A549 (cell line): Measurements from ENCODE around the gene CLEC16A. TPM values are rescaled to one million over a fixed set of nuclear protein-coding genes. Genes with fewer than 3 reads are reported as not detected.

Experiments
- ATAC-seq, 2 experiments: fragments of 200-7000 bp in 1 of 2; fragments of >200 bp in 1 of 2; cut with Nextera tagmentation in 1 of 2; cut with Tn5 transposase in 1 of 2; 3 replicates each; pipeline versions ENCODE4 v1.8.0 to v1.9.1; 2018 to 2020; ENCODE audit warnings: mild to moderate bottlenecking in 1 of 2, moderate library complexity in 1 of 2
- CTCF ChIA-PET: fragments of 300-600 bp; sonication (Branson Sonifier 250); formaldehyde crosslinking; extraction: SDS; loops from one replicate; lab custom pipeline; 2021; ENCODE audit warnings: antibody characterized with exemption, inconsistent platforms; lab: Yijun Ruan, JAX
- POLR2A ChIA-PET: fragments of 350-600 bp; formaldehyde crosslinking; extraction: SDS; loops from one replicate; lab custom pipeline; 2021; ENCODE audit warnings: antibody characterized with exemption, inconsistent platforms; lab: Yijun Ruan, JAX
- DNase-seq, 2 experiments: peaks; one replicate each; pipeline versions ENCODE4 v3.0.0 to v3.0.0-alpha.2; 2011 to 2016; ENCODE audit warnings: low read depth in 1 of 2, low spot score in 1 of 2
- FAIRE-seq: peaks from 2 replicates; lab custom pipeline; 2011; peaks lifted over from hg19 to GRCh38; lab: Jason Lieb, UNC
- H3K27ac ChIP-seq, 2 experiments: fragments of >200 bp; sonication (Bioruptor Twin); formaldehyde crosslinking; 3 replicates each; pipeline ENCODE4 v1.5.1; 2016 to 2017
- H3K4me1 ChIP-seq: fragments of >200 bp; sonication (Bioruptor Twin); formaldehyde crosslinking; 3 replicates; pipeline ENCODE4 v1.6.1; 2016
- H3K4me2 ChIP-seq: fragments of >200 bp; sonication (Bioruptor Twin); formaldehyde crosslinking; 3 replicates; pipeline ENCODE4 v1.6.1; 2016
- H3K4me3 ChIP-seq: fragments of >200 bp; sonication (Bioruptor Twin); formaldehyde crosslinking; 3 replicates; pipeline ENCODE4 v1.5.1; 2016
- H3K9me3 ChIP-seq: fragments of >200 bp; sonication (Bioruptor Twin); formaldehyde crosslinking; 3 replicates; pipeline ENCODE4 v1.6.1; 2016
- CTCF ChIP-seq: fragments of >200 bp; sonication (Bioruptor Twin); formaldehyde crosslinking; IDR thresholded peaks from 3 replicates; pipeline ENCODE4 v1.5.1; 2016
- FOXS1 ChIP-seq: fragments of 250-450 bp; sonication (Bioruptor Pico); IDR thresholded peaks from 2 replicates; pipeline ENCODE4 v1.5.0; 2020; ENCODE audit warnings: mild to moderate bottlenecking, moderate library complexity
- HES2 ChIP-seq: fragments of >200 bp; sonication (Bioruptor Twin); formaldehyde crosslinking; IDR thresholded peaks from 2 replicates; pipeline ENCODE4 v1.6.1; 2016
- MAX ChIP-seq: IDR thresholded peaks from 2 replicates; pipeline ENCODE4 v1.6.1; 2012
- PBX3 ChIP-seq: IDR thresholded peaks from 2 replicates; pipeline ENCODE4 v1.6.1; 2012
- POLR2A ChIP-seq: IDR thresholded peaks from 2 replicates; pipeline ENCODE4 v1.6.1; 2012; ENCODE audit warnings: mild to moderate bottlenecking, low read length
- POLR2AphosphoS2 ChIP-seq: conservative IDR thresholded peaks from 2 replicates; pipeline ENCODE4 v1.6.1; 2012; ENCODE audit warnings: low read length, improper control_type of control experiment, inconsistent platforms
- RARB ChIP-seq: fragments of 250-450 bp; sonication (Bioruptor Pico); IDR thresholded peaks from 2 replicates; pipeline ENCODE4 v1.8.0; 2021; ENCODE audit warnings: mild to moderate bottlenecking, moderate library complexity
- REST ChIP-seq: fragments of 200-600 bp; sonication (generic); IDR thresholded peaks from 2 replicates; pipeline ENCODE4 v1.6.1; 2016; ENCODE audit warnings: antibody characterized with exemption, mild to moderate bottlenecking, moderate library complexity
- RNF2 ChIP-seq: fragments of 200-600 bp; sonication (generic); IDR thresholded peaks from 2 replicates; pipeline ENCODE4 v1.6.1; 2016; ENCODE audit warnings: low read depth, mild to moderate bottlenecking, antibody characterized with exemption, moderate library complexity, borderline replicate concordance
- ZNF302 ChIP-seq: fragments of 250-450 bp; sonication (Bioruptor Pico); IDR thresholded peaks from 2 replicates; pipeline ENCODE4 v1.9.0; 2021; ENCODE audit warnings: inconsistent platforms, mild to moderate bottlenecking, moderate library complexity
- WGBS: methylation state at CpG from one replicate; pipeline ENCODE4 v1.1.6; 2017; ENCODE audit errors: missing lambda C conversion rate; 5-methylcytosine and 5-hydroxymethylcytosine counted together
- polyA plus RNA-seq, 4 experiments: library from polyadenylated mRNA; depleted of rRNA in 3 of 4; stranded (reverse); fragments of >200 nt; fragmentation: RNase III in 1 of 4; extraction: RNeasy Plus Mini Kit Qiagen cat#74134 plus additional on column Dnase treatment in 1 of 4; gene quantifications; 2 replicates in 3 of 4; 3 replicates in 1 of 4; pipeline ENCODE4 v1.2.3, GENCODE V29; 2011 to 2017

Gene CLEC16A
- polyA plus RNA-seq, 2 of the 4 experiments (the other 2 are of a cell fraction), result 8.3 to 10.4 TPM

- DNase-seq, result no peak
- no peaks in the 10 kb centered on the region for H3K9me3 ChIP-seq
- POLR2A ChIA-PET, result no interaction called here
- WGBS, result 79% methylated on average over 6 of the region's 6 CpGs
- H3K4me3 ChIP-seq, result no peak overlapping the region
- no peaks in the 10 kb centered on the region for H3K4me1 ChIP-seq
- TF ChIP-seq CTCF (no peak), RNF2 (no peak), MAX (no peak), RARB (CRISPR knock-in tag) (no peak)
- no peak overlapping the region for H3K27ac ChIP-seq
- no peak for FAIRE-seq
- no peak for ATAC-seq
- no peak overlapping the region for H3K4me2 ChIP-seq
- CTCF ChIA-PET, result interaction anchor here (1.4 kb wide), 1 partner anchor 178 kb away, joined by 3 read pairs; no protein-coding TSS in a partner anchor
Measured at GRCh38 chr16:11079652-11080187, 135.4 kb downstream of the CLEC16A start.

GRCh38 chr16:11080327-11080967 lies 136.1 kb downstream of the CLEC16A start:
- no peaks in the 10 kb centered on the region for H3K9me3 ChIP-seq
- WGBS, result 80% methylated on average over 10 of the region's 10 CpGs
- ATAC-seq (no peak), DNase-seq (no peak), FAIRE-seq (no peak)
- no peak overlapping the region for H3K4me2 ChIP-seq
- no peak for TF ChIP-seq POLR2AphosphoS2
- no peak for TF ChIP-seq PBX3
- no peak for TF ChIP-seq ZNF302 (CRISPR knock-in tag)
- TF ChIP-seq RNF2, result no peak
- no peak for TF ChIP-seq CTCF
- no peak for TF ChIP-seq REST
- no peak for TF ChIP-seq FOXS1 (CRISPR knock-in tag)
- no peak for TF ChIP-seq HES2
- TF ChIP-seq POLR2A, result no peak
- ChIA-PET POLR2A (no interaction called here), CTCF (no interaction called here)
- H3K4me3 ChIP-seq, result no peak overlapping the region
- no peaks in the 10 kb centered on the region for H3K4me1 ChIP-seq
- no peak overlapping the region for H3K27ac ChIP-seq
